ENCODE data around the gene LILRA1. TPM values are rescaled to one million over a fixed set of nuclear protein-coding genes. Genes with fewer than 3 reads are reported as not detected.

Gene LILRA1
- total RNA-seq, 1 donor: 2.7 TPM

Small RNAs within 50 kb of the gene (small RNA-seq; reads per million reads assigned to genes)
- gene AC245036.2: not detected
- gene AC245036.3: not detected
- not detected for gene MIR8061

Other genes with a start within 250 kb of the LILRA1 start
- gene LAIR1, start 228.7 kb upstream of the LILRA1 start, total RNA-seq: 166 TPM
- 0.81 TPM for gene TTYH1, start 178.2 kb upstream of the LILRA1 start, total RNA-seq
- gene LENG8, start 144.4 kb upstream of the LILRA1 start, total RNA-seq: 170 TPM
- gene LENG9, start 129.9 kb upstream of the LILRA1 start, total RNA-seq: 10.8 TPM
- gene CDC42EP5, start 120.3 kb upstream of the LILRA1 start, total RNA-seq: 0.54 TPM
- gene LAIR2, start 90.8 kb upstream of the LILRA1 start, total RNA-seq: not detected
- gene LILRA2, start 19.8 kb upstream of the LILRA1 start, total RNA-seq: 12.9 TPM
- 1.1 TPM for gene LILRB1, start 36.9 kb downstream of the LILRA1 start, total RNA-seq
- 0.81 TPM for gene LILRB4, start 69.4 kb downstream of the LILRA1 start, total RNA-seq
- not detected for gene KIR3DL3, start 130.8 kb downstream of the LILRA1 start, total RNA-seq
- under 0.01 TPM for gene KIR2DL3, start 144.9 kb downstream of the LILRA1 start, total RNA-seq
- not detected for gene KIR2DL1, start 176.2 kb downstream of the LILRA1 start, total RNA-seq
- gene KIR2DL4, start 210.0 kb downstream of the LILRA1 start, total RNA-seq: under 0.01 TPM
- gene KIR3DL1, start 222.8 kb downstream of the LILRA1 start, total RNA-seq: not detected
- not detected for gene KIR2DS4, start 239.0 kb downstream of the LILRA1 start, total RNA-seq